AG08395 (cell line): ENCODE measurements around the gene EPHB2.

ENCODE experiments used
- DNase-seq: peaks from one replicate; pipeline ENCODE4 v3.0.0; 2012; ENCODE audit warnings: mixed read lengths, low spot score

The EPHB2 gene

GRCh38 chr1:22884806-22885530 is 174.3 kb downstream of the EPHB2 start:
- DNase-seq, result no peak

- DNase-seq, result peak; percentile 95
Measured at GRCh38 chr1:22886211-22886610, 175.6 kb downstream of the EPHB2 start.

GRCh38 chr1:22887491-22887890 is 176.9 kb downstream of the EPHB2 start:
- no peak for DNase-seq

- peak; percentile 17 for DNase-seq
Measured at GRCh38 chr1:22888320-22889075, 177.9 kb downstream of the EPHB2 start.

- DNase-seq, result peak; percentile 58
Measured at GRCh38 chr1:22889213-22889827, 178.7 kb downstream of the EPHB2 start.

- DNase-seq, result no peak
Measured at GRCh38 chr1:22892789-22893188, 182.2 kb downstream of the EPHB2 start.

GRCh38 chr1:22893292-22893691 is 182.7 kb downstream of the EPHB2 start:
- no peak for DNase-seq

GRCh38 chr1:22895357-22895756 is 184.7 kb downstream of the EPHB2 start:
- no peak for DNase-seq

- no peak for DNase-seq
Measured at GRCh38 chr1:22896184-22896583, 185.5 kb downstream of the EPHB2 start.

- no peak for DNase-seq
Measured at GRCh38 chr1:22900451-22900850, 189.8 kb downstream of the EPHB2 start.

GRCh38 chr1:22903113-22903512 is 192.5 kb downstream of the EPHB2 start:
- peak; percentile 75 for DNase-seq

- no peak for DNase-seq
Measured at GRCh38 chr1:22906968-22907367, 196.3 kb downstream of the EPHB2 start.

- no peak for DNase-seq
Measured at GRCh38 chr1:22907528-22907927, 196.9 kb downstream of the EPHB2 start.

GRCh38 chr1:22908880-22909426 is 198.3 kb downstream of the EPHB2 start:
- no peak for DNase-seq

- no peak for DNase-seq
Measured at GRCh38 chr1:22910286-22910685, 199.6 kb downstream of the EPHB2 start.

- no peak for DNase-seq
Measured at GRCh38 chr1:22910986-22911651, 200.5 kb downstream of the EPHB2 start.

GRCh38 chr1:22912311-22912710 is 201.7 kb downstream of the EPHB2 start:
- no peak for DNase-seq

- DNase-seq, result no peak
Measured at GRCh38 chr1:22913421-22914141, 202.9 kb downstream of the EPHB2 start.

GRCh38 chr1:22914156-22914555 is 203.5 kb downstream of the EPHB2 start:
- no peak for DNase-seq

- DNase-seq, result no peak
Measured at GRCh38 chr1:22914633-22915217, 204.1 kb downstream of the EPHB2 start.

- no peak for DNase-seq
Measured at GRCh38 chr1:22915231-22915630, 204.6 kb downstream of the EPHB2 start.
